Activated T-cell treated with anti-CD3 and anti-CD28 coated beads, Interleukin-2, amount 50 U/mL, for 1 hour (primary cell): ENCODE measurements around the gene EMC6.

Experiments
- DNase-seq: peaks from one replicate; pipeline ENCODE4 v3.0.0-alpha.2; 2020

The EMC6 gene

DNA sequence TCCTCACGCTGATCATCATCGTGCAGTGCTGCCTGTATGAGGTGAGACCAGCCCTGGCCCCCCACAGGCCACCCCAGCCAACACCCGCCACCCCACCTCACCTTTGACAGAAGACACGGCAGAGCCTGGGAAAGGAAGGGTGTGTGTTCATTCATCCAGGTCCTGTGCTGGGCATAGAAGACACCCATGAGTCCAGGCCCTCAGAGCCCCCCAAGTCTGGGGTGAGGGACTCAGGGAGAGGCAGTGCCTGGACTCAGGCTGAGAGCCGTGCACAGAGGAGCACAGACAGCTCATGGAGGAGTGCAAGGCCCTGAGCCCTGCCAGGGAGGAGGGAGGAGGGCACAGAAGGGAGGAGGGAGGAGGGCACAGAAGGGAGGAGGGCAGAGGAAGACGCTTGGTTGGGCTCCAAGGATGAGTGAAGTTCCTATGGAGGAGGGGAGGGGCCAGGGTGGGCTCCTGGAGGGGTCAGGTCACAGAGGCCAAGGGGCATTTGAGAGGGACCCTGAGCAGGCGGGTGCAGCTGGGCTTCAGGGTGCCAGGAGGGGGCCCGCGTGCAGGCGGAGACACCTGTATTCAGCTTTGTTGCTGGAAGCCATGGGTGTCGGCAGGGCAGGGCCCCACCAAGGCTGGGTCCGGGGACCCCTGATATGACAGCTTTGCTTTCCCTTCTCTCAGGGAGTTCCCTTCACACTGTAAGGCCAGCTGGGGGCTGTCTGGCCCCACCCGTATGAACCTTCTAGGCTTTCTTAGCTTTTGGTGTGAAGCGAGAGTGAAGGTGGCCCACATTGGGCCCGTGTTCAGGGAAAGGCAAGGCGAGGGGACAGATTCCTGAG is 11.6 kb upstream of the EMC6 start:
- DNase-seq = no peak

DNA sequence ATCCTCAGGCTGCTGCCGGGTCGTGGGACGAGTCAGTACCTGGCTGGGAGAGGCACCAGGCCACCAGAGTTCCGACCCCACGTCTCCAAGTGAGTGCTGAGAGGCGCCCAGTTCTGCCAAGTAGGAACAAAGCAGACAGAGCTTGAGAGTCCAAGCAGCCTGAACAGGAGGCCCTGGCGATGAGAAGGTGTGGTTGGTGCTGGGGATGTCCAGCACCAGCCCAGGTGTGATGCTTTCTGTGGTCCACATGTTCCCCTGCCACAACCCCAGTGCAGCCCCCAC is 11.1 kb upstream of the EMC6 start:
- no peak for DNase-seq

DNA sequence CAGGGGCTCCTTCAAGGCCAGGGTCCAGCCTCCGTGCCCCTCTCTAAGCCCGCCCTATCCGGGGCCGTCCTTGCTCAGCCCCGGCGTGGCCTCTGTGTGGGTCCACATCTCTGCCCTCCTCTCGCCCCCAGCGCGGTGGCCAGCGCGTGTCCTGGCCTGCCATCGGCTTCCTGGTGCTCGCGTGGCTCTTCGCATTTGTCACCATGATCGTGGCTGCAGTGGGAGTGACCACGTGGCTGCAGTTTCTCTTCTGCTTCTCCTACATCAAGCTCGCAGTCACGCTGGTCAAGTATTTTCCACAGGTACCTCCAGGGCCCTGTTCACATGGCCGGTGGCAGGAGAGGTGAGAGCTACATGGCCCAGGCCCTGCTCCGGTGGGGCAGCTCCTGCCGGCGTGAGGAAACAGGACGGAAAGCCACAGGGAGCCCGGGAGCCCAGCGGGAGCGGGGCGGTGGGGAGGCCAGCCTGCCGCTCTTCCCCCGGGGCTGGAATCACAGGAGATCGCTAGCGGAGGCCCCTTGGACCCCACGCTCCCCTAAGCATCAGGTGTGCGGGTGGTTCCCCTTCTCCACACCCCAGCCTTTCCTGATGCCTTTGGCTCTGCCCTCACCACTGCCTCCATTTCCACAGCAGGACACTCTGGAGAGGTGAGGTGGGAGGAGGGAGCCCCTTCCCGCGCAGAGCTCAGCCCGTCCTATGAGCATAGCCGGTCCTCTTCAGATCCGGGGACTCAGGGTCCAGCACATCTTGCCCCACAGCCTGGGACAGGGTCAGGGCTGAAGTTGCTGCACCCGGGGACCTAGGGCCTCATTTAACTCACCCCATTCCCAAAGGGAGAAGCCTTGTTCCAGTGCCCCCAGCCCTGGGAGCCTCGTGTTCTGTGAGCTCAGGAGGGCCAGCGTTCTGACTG is 10.5 kb upstream of the EMC6 start:
- no peak for DNase-seq

DNA sequence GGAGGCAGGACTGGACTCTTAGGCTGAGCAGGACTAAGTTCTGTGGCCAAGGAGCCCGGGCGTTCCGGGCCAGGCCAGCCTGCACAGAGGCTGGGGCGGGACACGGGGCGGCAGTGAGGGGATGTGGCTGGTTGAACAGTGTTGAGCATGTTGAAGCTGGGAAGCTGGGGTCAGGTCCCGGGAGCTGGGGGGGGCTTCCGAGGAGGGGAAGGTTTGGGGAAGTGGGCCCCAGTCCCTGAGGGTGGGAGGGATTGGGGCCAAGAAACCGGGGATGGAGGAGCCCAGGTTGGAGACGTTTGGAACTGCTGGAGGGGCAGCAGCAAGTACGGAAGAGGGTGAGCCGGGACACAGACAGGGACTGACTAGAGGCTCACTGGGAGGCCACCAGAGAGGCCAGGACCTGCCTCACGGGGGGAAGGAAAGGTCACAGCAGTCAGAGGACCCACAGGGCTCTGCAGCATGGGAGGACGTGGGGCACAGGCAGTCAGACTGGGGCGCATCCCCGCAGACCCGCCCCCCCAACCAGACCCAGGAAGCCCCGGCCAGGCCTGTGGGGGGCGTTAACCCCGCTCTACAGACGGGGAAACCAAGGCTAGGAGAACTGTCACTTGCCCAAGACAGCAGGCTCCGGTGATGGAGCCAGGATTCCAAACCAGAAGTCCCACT is 9.7 kb upstream of the EMC6 start:
- no peak for DNase-seq

DNA sequence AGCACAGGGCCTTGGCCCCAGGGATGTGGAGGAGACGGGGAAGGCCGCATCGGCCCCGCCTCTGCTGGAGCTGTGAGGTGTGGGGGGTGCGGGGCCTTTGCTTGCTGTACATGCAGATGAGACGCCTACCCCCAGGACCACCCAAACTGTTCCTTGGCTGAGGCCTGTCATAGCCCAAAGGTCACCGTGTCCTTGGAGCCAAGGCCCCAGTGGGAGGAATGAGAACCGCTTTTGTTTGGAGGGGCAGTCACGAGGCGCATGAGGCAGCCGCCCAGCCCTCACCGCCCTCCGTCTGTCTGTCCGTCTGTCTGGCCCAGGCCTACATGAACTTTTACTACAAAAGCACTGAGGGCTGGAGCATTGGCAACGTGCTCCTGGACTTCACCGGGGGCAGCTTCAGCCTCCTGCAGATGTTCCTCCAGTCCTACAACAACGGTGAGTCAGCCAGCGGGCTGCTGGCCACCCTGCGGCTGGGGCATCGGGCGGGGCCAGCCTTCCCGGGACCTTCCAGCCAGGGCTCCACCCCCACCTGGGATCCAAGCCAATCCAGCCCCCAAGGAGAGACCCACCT is 9.0 kb upstream of the EMC6 start:
- no peak for DNase-seq

DNA sequence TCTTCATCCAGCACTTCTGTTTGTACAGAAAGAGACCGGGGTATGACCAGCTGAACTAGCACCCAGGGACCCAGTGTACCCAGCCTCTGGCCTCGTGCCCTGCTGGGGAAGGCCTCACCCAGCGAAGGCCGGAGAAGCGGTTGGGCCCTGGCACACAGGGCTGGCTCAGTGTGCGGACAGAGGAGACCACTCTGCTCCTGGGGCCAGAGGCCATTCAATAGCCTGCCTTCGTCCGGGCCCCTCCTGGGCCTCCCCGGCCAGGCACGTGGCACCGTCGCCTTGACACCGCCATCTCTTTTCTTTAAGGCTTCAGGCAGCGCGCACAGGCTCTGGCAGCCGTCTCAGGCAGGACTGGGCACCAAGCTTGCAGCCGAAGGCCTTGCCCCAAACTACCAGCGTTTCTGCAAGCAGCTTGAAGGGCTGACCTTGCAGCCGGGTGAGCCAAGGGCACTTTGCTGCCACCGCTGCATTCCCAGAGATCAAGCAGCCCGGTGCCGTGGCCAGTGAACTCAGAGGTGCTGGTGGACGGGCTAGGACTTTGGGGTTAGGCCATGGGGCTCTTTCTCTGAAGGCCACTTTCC is 8.2 kb upstream of the EMC6 start:
- no peak for DNase-seq

DNA sequence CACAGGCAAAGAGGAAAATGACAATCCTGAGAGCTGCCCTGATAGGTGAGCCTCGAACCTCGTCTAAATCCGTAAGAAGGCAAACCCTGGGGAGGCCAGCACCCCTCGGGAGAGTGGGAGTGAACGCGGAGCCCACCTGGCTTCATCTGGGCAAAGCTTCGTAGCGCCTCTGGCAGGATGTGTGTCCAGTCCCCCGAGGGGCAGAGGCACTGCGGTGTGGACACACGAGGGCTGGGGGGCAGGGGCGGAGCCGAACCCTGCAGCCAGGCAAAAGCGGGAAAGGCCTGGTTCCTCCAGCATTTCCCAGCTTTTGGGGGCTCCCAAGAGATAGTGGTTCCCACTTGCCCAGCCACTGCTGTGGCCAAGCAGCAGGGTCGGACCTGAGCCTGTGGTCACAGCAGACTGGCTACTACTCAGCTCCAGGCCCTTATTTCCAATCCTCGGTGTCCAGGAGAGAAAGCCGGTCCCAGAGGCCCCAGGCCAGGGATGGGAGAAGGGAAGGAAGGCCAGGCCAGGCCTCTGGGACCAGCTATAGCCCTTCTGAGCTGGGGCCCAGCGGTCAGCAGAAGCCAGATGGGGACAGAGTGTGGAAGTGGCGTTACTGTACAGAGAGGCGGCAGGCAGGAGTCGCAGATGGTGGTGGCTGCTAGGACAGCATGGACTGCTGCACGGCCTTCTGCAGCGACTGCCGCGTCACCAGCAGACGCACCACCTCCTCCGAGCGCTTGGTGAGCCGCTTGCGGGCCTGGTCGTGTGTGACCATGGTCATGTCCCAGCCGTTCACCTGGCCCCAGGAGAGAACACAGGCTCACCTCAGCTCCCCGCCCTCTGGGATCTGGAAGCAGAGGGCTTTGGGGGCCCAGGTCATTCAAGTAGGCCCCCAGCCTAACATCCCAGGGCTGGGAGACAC is 5.3 kb upstream of the EMC6 start:
- no peak for DNase-seq

DNA sequence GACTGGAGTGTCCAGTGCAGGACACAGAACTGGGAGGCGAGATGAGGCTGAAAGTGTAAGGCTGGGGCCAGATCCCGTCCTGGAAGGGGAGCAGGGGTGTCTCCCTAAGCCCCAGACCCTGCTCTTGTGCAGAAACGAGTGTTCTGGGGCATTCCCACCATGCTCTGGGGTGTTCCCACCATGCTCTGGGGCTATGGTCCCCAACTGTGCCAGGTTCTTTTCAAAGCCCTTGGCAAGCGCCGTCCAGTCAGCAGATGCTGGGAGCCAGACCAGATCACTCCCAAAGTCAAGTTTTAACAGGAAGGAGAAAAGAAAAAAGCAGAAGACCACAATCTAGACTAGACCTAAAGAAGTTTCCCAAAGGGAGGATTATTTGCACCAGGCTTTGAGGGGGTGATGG is 2.8 kb upstream of the EMC6 start:
- no peak for DNase-seq

DNA sequence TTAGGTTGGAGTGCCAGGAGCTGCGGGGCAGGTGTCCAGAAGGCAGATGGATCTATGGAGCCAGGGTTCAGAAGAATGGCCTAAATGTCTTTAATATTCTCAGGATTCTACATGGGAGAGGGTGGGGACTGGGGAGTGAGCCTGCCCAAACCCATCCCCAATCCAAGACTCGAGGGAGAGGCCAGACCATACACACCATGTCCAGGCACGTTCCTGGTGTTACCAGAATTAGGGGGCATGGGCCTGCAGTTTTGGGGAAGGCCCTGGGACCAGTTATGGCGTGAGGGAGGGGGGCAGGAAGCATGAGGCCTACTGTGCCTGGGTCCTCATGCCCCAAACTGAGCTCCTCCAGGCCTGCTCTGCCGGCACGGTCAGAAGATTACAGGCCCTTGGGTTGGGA is 2.1 kb upstream of the EMC6 start:
- DNase-seq = no peak

DNA sequence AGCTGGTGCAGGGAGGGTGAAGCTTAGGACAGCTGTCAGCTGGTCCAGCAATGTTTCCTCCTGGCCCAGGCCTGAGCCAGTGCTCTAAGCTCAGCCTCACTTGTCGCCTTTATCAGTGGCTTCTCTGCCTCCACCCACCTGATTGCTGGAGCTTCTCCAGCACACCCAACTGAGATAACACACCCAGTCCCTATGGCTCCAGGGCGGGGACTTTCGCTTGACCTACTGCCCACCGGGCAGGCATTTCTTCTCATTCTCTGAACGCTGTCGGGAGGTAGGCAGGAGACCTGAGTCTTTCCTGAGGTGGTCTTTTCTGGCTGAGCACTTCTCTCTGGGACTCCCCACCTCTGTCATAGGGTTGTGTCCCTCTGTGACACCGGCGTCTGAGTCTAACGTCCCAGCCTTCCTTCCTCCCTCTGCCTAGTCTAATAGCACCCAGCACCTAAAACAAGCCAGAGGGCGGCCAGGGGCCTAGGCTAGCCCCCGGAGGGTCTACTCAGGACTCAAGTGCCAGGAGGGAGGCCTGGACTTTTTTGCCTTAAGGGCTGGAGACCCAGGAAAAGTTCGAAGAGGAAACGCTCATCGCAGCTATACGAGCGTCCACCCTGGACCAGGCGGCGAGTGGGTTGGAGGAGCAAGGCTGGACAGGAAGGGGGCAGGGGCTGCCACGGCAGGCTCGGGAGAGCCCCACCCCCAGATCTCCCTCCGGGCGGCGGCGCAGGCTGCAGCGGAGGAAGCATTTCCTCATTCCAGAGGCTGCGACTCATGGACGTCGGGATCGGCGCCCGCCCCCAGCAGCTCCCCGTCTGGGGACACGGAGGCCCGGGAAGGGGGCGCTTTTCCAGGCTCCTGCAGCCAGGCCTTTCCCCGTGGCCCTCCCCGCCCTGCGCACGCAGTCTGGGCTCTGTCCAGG is 990 bp upstream of the EMC6 start:
- peak; percentile 28 for DNase-seq

DNA sequence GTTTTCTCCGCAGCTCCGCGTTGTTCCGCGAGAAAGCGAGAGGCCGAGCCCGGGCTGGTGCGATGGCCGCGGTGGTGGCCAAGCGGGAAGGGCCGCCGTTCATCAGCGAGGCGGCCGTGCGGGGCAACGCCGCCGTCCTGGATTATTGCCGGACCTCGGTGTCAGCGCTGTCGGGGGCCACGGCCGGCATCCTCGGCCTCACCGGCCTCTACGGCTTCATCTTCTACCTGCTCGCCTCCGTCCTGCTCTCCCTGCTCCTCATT is 404 bp downstream of the EMC6 start:
- DNase-seq = no peak

DNA sequence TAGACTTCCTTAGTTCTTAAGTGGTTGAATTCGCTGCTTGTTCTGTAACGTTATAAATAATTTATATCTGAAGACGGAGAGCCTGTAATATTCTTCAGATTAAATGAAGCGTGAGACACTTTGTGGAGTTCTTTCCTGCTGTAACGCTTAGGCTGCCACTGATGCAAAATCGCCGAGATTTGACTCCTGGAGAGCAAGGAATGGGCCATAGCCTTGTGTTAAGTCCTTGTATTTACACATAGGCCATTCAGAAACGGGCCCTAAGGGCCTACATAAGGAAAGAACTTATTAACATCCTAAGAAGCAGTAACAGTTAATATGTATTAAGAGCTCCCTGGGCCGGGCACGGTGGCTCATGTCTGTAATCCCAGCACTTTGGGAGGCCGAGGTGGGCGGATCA is 936 bp downstream of the EMC6 start:
- no peak for DNase-seq

DNA sequence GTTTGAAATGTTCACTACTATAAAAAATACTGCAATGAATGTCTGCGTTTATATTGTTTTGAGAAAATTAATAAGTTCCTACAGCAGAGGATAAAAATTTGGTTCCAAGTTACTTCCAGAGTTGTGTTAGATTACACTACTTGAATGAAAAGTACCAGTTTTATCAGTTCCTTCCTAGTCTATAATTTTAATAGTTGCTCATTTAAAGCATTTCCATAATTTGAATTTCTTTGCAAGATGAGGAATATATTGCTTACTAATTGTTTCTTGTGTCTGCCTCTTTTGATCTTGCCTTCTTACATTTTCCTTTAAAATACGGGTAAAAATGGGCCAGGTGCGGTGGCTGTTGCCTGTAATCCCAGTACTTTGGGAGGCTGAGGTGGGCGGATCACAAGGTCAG is 4.0 kb downstream of the EMC6 start:
- no peak for DNase-seq

DNA sequence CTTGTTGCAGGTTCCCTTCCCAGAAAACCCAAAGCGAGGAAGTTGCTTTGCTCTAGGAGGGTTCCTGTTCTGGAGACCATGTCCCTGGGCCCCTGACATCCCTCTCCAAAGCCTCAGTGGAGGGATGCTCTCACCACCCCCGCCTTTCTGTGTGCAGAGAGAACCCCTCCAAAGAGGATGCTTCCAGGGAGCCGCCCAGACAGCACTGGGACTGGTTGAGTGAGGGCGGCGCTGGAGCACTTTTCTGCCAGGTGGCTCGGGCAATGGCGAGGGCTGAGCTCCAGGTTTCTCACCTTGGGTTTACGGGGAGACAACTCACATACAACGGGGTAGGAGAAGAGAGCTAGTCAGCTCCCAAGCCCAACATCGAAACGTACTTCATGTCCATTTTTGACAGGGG is 7.3 kb downstream of the EMC6 start:
- no peak for DNase-seq

DNA sequence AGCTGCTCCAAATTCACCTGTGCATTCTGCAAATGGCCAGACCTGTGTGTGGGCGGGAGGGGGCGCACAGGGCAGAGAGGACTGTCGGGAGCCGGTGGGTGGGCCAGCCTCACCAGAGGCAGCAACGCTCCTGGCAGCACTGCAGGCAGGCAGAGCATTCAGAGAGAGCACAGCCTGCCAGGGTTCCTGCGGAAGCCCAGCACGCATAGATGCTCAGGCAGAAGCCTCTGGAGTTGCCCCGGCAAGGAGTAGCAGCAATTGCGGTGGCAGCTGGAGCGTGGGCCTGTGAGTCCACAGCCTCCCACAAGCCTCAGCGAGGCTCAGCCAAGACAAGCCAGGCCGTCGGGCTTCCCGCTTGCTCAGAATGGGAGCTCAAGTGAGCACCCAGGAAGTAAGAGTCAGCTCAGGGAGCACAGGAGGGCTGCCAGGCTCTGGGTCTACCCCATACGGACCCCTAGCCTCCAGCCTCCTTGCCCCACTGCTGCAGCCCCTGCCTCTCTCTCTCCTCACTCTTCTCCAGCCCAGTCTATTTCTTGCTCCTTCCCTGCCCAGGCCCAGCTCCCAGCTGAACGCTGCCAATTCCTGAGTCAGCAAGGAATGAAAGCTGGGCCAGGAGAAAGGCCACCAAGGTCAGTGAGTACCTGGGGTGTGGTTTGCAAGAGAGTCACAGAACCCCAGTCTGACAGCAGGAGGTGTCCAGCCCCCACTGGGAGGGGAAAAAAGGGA is 9.6 kb downstream of the EMC6 start:
- no peak for DNase-seq

DNA sequence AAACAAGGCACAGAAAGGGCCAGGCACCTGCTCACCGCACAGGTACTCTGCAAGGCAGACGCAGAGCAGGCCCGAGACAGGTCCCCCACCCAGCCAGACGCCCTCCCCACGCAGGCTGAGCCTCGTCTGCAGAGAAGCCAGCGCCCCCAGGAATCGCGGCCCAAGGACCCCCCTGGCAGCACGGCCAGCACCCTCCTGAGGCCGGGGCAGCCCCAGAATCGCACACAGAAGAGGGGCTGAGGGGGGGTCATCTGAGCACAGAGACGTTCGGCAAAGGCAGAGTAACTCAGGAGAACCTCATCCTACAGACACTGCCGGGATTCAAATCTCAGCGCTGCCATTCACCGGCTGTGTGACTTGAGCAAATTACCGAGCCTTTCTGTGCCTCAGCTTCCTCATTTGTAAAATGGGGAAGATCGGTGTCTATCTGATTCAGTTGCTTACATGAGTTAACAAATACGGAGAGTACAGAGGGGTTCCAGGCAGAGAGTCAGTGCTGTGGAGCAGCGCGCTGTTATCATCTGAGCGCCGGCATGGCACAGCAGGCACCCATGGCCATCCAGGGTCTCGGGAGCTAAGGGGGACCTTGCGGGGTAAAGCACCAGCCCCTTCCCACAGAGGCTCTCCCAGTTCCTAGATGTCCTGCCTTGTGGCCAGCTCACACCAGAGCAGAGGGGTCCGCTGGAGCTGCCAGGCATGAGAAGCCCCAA is 10.4 kb downstream of the EMC6 start:
- DNase-seq = no peak

DNA sequence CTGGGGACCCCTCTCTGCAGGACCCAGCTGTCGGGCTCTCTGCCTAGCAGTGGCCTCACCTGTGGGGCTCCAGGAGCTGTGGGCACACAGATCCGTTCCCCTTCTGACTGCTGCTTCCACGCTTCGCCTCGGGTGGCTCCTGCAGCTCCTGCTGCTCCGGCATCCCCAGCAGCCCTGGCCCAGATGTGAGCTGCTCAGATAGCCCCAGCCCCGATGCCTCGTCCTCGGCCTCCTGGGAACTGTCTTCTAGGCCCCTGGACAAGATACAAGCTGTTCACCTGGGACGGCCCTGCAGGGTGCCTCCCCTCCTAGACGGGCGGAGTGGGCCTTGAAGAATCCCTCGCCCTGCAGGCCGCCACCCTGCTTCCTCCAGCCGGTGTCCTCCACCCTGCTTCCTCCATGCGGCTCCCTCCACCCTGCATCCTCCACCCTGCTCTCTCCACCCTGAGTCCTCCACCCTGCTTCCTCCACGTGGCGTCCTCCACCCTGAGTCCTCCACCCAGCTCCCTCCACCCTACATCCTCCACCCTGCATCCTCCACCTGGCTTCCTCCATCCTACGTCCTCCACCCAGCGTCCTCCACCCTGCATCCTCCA is 11.0 kb downstream of the EMC6 start:
- no peak for DNase-seq

DNA sequence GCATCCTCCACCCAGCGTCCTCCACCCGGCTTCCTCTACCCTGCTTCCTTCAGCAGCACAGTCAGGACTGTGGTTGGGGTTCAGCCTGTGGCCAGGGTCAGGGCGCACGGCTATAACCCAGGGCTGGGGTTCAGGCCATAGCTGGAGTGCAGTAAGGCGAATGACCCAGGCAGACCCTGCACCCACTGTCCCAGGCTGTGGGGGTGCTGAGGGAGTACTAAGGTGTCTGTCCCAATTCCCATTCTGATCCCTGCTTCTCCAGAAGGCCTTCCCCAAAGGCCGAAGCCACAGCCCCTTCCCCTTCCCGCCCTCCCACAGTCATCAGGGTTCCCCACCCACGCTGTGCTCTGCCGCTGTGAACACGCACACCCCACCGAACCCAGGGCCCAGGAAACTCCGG is 12.4 kb downstream of the EMC6 start:
- DNase-seq = no peak

DNA sequence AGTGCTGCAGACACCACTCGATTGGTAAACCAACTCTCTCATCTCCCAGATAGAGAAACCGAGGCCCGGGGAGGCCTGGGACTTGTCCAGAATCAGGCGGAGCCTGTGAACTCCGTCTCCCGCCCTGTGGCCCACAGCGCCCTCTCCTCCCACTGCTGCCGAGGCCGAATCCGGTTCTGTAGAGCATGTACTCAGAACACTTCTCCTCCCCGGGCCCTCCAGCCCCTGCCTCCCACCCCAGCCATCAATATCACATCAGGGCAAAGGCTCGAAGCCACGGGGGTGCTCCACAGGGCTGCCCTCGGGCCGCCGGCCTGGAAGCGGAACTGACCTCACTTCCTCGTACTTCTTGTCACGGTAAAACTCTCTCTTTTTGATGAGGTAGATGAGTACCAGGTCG is 13.0 kb downstream of the EMC6 start:
- no peak for DNase-seq
